ENCODE results near the gene YY1. TPM values are rescaled to one million over a fixed set of nuclear protein-coding genes. Genes with fewer than 3 reads are reported as not detected.
A peak's percentile ranks its signal among the peaks of the same experiment; 100 is the strongest.

YY1 gene
- total RNA-seq, 1 donor from 2014 or later = 72.0 TPM

DNA sequence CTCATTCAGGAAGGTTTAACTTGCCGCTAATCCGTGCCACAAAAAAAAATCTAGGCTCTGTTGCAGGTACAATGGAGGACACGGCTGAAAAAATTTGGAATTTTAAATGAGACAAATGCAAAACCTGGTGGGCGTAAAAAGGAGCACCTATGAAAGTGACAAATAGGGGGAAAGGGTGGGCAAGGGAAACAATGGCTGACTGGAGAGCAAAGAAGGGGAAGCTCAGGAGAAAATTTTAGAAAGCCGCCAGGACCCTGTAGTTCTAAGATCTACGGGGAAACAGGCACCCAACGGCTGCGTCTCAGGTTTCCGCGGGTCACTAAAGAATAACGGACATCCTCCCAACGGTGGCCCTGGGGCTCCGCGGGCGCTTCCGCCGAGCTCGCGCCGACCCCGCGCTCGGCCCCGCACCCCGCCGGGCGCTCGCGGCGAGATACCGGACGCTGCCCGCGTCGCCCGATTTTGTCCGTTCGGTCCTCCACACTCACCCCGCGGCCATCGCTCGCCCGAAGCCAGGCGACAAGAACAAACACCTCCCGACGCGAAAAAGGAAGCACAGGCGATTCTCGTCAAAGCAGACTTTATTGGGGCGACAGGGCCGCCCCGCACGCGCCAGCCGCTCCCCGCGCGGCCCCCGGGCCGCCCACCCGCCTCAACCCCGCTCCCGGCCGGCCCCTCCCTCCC lies 1.1 kb upstream of the YY1 start:
- Mint-ChIP-seq H3K27me3 (ENCODE audit: low read depth) (peaks cover 2% of the 10 kb centered on the region), H3K4me1 (peaks cover 53% of the 10 kb centered on the region), H3K4me3 (peak overlapping the region; percentile 94), H3K36me3 (ENCODE audit: low read depth) (peaks cover 13% of the 10 kb centered on the region), H3K27ac (ENCODE audit: unreplicated experiment) (peak overlapping the region; percentile 93), H3K9me3 (no peaks in the 10 kb centered on the region)
- TF ChIP-seq, protein P1, sequence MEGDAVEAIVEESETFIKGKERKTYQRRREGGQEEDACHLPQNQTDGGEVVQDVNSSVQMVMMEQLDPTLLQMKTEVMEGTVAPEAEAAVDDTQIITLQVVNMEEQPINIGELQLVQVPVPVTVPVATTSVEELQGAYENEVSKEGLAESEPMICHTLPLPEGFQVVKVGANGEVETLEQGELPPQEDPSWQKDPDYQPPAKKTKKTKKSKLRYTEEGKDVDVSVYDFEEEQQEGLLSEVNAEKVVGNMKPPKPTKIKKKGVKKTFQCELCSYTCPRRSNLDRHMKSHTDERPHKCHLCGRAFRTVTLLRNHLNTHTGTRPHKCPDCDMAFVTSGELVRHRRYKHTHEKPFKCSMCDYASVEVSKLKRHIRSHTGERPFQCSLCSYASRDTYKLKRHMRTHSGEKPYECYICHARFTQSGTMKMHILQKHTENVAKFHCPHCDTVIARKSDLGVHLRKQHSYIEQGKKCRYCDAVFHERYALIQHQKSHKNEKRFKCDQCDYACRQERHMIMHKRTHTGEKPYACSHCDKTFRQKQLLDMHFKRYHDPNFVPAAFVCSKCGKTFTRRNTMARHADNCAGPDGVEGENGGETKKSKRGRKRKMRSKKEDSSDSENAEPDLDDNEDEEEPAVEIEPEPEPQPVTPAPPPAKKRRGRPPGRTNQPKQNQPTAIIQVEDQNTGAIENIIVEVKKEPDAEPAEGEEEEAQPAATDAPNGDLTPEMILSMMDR (conservative IDR thresholded peaks at IDR 0.05) = no peak
- DNase-seq (ENCODE audit: low read depth, low spot score) = no peak

- Mint-ChIP-seq H3K27me3 (ENCODE audit: low read depth) (peaks cover 2% of the 10 kb centered on the region), H3K4me3 (peak overlapping the region; percentile 91), H3K4me1 (peaks cover 58% of the 10 kb centered on the region), H3K9me3 (no peaks in the 10 kb centered on the region), H3K36me3 (ENCODE audit: low read depth) (peaks cover 15% of the 10 kb centered on the region), H3K27ac (ENCODE audit: unreplicated experiment) (peak overlapping the region; percentile 78)
- DNase-seq (ENCODE audit: low read depth, low spot score) = no peak
- TF ChIP-seq, protein P1 (conservative IDR thresholded peaks at IDR 0.05) = no peak
Observed at GRCh38 chr14:100239211-100239839, 381 bp downstream of the YY1 start.

DNA sequence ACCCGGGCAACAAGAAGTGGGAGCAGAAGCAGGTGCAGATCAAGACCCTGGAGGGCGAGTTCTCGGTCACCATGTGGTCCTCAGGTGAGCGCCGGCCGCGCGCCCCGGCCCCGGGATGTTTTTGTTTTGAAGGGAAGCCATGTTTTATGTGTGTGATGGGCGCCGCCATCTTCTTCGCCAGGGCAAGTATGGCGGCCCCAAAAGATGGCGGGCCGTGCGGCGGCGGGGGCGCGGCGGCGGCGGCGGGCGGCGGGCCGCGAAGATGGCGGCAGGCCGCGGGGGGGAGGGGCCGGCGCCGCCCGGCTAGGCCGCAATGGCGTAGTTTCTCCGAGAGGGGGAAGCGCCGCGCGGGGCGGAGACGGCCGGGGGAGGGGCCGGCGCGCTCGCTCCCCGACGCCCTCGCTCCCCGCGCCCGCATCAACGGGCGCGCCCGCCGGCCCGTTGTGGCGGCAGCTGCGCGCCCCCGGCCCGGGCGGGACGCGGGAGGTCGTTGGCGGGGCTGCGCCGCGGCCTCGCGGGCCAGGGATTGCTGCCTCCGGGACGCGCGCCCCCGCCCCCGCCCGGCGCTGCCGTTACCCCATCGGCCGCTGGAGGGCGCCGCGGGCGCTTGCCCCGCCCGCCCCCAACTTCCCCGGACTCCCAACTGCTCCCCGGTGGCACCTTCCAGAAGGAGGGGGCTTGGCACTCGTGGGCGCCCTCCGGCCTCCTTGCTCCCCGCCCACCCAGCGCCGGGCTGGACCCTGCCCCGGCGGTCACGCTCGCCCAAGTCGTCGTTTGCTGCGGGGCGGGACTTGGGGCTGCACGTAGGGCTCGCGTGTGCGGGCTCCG lies 1.1 kb downstream of the YY1 start:
- Mint-ChIP-seq H3K36me3 (ENCODE audit: low read depth) (peaks cover 15% of the 10 kb centered on the region), H3K4me3 (peak overlapping the region; percentile 96), H3K27ac (ENCODE audit: unreplicated experiment) (peak overlapping the region; percentile 80), H3K4me1 (peaks cover 51% of the 10 kb centered on the region), H3K9me3 (no peaks in the 10 kb centered on the region), H3K27me3 (ENCODE audit: low read depth) (peaks cover 2% of the 10 kb centered on the region)
- peak; percentile 74 for DNase-seq (ENCODE audit: low read depth, low spot score)
- TF ChIP-seq, protein P1 (conservative IDR thresholded peaks at IDR 0.05) = peak; percentile 77

DNA sequence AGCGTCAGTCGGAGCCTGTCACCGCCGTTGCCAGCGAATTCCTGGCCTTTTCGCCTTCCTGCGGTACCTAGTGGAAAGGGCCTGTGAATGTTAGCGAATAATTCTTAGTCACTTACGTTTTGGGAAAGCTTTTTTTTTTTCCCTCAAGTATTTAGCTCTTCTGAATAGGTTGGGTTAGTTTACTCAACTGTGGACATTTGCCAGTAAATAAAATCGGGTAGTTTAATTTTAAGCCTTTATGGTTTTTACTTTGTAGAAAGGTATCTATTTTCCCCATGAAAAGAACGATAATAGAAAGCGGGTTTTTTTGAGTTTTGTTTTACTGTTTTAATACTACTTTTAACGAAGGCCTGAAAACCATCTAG lies 1.7 kb downstream of the YY1 start:
- TF ChIP-seq, protein P1 (conservative IDR thresholded peaks at IDR 0.05) = no peak
- Mint-ChIP-seq H3K36me3 (ENCODE audit: low read depth) (peaks cover 15% of the 10 kb centered on the region), H3K4me3 (peak overlapping the region; percentile 96), H3K9me3 (no peaks in the 10 kb centered on the region), H3K27ac (ENCODE audit: unreplicated experiment) (peak overlapping the region; percentile 80), H3K4me1 (peaks cover 47% of the 10 kb centered on the region), H3K27me3 (ENCODE audit: low read depth) (peaks cover 2% of the 10 kb centered on the region)
- no peak for DNase-seq (ENCODE audit: low read depth, low spot score)

DNA sequence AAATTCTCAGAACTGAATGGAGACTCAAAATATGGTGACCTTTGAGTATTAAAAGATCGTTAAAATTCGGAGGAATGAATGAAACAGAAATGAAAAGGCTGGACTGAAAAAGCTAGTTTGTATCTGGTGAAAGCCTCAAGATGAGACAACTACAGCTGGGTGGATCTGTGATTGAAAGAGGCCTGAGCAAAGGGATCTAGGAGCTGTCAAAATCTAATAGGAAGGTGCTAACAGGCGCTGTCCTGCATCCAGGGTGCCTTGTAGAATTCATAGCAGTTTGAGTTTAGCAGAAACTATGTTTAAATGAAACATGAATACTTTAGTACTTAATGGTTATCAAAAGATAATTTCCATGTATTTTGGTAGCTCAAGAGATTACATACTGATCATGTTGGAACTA lies 2.3 kb downstream of the YY1 start:
- peaks cover 43% of the 10 kb centered on the region for H3K4me1 Mint-ChIP-seq
- no peak for DNase-seq (ENCODE audit: low read depth, low spot score)
- H3K4me3 Mint-ChIP-seq = peak overlapping the region; percentile 96
- H3K27me3 Mint-ChIP-seq (ENCODE audit: low read depth) = peaks cover 2% of the 10 kb centered on the region
- TF ChIP-seq, protein P1 (conservative IDR thresholded peaks at IDR 0.05) = no peak
- H3K9me3 Mint-ChIP-seq = no peaks in the 10 kb centered on the region
- peaks cover 15% of the 10 kb centered on the region for H3K36me3 Mint-ChIP-seq (ENCODE audit: low read depth)
- H3K27ac Mint-ChIP-seq (ENCODE audit: unreplicated experiment) = no peak overlapping the region
